ENCODE measurements around the gene CD226. TPM values are rescaled to one million over a fixed set of nuclear protein-coding genes. Genes with fewer than 3 reads are reported as not detected.
"Not testable (repeated sequence)": the region's sequence is repeated elsewhere in the genome, so short reads cannot be mapped to it uniquely, and the experiment has no call there.

Gene CD226
- polyA plus RNA-seq, 1 of the 3 experiments (the other 2 are of a cell fraction): 0.56 TPM

DNA sequence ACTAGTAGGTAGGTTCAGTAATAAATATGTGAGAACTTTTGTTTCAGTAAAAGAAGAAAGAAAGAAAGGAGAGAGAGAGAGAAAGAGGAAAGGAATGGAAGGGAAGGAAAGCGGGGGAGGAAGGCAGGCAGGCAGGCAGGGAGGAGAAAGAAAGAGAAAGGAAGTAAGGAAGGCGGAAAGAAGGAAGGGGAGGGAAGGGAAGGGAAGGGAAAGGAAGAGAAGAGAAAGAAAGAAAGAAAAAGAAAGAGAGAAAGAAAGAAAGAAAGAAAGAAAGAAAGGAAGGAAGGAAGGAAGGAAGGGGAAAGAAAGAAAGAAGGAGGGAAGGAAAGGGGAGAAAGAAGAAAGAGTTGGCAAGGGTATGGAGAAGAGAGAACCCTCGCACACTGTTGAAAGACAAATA lies 67.6 kb downstream of the CD226 start:
- H3F3A ChIP-seq (replicated peaks; ENCODE audit: insufficient read depth): no peaks in the 10 kb centered on the region
- no peak for TF ChIP-seq NFIC (IDR thresholded peaks at IDR 0.05; ENCODE audit: borderline replicate concordance)
- TF ChIP-seq RCOR1 (IDR thresholded peaks at IDR 0.05; ENCODE audit: low read length): no peak
- no peak for TF ChIP-seq POLR2AphosphoS5 (IDR thresholded peaks at IDR 0.05; ENCODE audit: low read depth, low read length)
- TF ChIP-seq TEAD4 (IDR thresholded peaks at IDR 0.05; ENCODE audit: borderline replicate concordance, insufficient read depth): no peak
- TF ChIP-seq GATA2 (CRISPR knock-in tag; IDR thresholded peaks at IDR 0.05): no peak
- no peak for TF ChIP-seq RFX5 (IDR thresholded peaks at IDR 0.05; ENCODE audit: low read length)
- TF ChIP-seq RXRA (IDR thresholded peaks at IDR 0.05; ENCODE audit: borderline replicate concordance, low read depth): no peak
- TF ChIP-seq CHD2 (IDR thresholded peaks at IDR 0.05; ENCODE audit: low read length, partially characterized antibody): no peak
- TF ChIP-seq, protein P1, sequence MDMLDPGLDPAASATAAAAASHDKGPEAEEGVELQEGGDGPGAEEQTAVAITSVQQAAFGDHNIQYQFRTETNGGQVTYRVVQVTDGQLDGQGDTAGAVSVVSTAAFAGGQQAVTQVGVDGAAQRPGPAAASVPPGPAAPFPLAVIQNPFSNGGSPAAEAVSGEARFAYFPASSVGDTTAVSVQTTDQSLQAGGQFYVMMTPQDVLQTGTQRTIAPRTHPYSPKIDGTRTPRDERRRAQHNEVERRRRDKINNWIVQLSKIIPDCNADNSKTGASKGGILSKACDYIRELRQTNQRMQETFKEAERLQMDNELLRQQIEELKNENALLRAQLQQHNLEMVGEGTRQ (IDR thresholded peaks at IDR 0.05; ENCODE audit: borderline replicate concordance, low read depth, low read length): no peak
- TF ChIP-seq, protein P2, sequence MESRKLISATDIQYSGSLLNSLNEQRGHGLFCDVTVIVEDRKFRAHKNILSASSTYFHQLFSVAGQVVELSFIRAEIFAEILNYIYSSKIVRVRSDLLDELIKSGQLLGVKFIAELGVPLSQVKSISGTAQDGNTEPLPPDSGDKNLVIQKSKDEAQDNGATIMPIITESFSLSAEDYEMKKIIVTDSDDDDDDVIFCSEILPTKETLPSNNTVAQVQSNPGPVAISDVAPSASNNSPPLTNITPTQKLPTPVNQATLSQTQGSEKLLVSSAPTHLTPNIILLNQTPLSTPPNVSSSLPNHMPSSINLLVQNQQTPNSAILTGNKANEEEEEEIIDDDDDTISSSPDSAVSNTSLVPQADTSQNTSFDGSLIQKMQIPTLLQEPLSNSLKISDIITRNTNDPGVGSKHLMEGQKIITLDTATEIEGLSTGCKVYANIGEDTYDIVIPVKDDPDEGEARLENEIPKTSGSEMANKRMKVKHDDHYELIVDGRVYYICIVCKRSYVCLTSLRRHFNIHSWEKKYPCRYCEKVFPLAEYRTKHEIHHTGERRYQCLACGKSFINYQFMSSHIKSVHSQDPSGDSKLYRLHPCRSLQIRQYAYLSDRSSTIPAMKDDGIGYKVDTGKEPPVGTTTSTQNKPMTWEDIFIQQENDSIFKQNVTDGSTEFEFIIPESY (IDR thresholded peaks at IDR 0.05; ENCODE audit: borderline replicate concordance, low read depth): no peak
- TF ChIP-seq NRF1 (IDR thresholded peaks at IDR 0.05; ENCODE audit: low read depth, low read length): no peak
- TF ChIP-seq YY1 (IDR thresholded peaks at IDR 0.05; ENCODE audit: low read depth): no peak
- TF ChIP-seq, protein P3, sequence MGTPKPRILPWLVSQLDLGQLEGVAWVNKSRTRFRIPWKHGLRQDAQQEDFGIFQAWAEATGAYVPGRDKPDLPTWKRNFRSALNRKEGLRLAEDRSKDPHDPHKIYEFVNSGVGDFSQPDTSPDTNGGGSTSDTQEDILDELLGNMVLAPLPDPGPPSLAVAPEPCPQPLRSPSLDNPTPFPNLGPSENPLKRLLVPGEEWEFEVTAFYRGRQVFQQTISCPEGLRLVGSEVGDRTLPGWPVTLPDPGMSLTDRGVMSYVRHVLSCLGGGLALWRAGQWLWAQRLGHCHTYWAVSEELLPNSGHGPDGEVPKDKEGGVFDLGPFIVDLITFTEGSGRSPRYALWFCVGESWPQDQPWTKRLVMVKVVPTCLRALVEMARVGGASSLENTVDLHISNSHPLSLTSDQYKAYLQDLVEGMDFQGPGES (IDR thresholded peaks at IDR 0.05; ENCODE audit: low read depth, low read length): no peak
- TF ChIP-seq FOSL2 (IDR thresholded peaks at IDR 0.05; ENCODE audit: borderline replicate concordance, low read depth): no peak
- TF ChIP-seq, protein P4, sequence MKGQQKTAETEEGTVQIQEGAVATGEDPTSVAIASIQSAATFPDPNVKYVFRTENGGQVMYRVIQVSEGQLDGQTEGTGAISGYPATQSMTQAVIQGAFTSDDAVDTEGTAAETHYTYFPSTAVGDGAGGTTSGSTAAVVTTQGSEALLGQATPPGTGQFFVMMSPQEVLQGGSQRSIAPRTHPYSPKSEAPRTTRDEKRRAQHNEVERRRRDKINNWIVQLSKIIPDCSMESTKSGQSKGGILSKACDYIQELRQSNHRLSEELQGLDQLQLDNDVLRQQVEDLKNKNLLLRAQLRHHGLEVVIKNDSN (IDR thresholded peaks at IDR 0.05; ENCODE audit: borderline replicate concordance, low read depth): no peak
- TF ChIP-seq, protein P5, sequence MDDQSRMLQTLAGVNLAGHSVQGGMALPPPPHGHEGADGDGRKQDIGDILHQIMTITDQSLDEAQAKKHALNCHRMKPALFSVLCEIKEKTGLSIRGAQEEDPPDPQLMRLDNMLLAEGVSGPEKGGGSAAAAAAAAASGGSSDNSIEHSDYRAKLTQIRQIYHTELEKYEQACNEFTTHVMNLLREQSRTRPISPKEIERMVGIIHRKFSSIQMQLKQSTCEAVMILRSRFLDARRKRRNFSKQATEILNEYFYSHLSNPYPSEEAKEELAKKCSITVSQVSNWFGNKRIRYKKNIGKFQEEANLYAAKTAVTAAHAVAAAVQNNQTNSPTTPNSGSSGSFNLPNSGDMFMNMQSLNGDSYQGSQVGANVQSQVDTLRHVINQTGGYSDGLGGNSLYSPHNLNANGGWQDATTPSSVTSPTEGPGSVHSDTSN (IDR thresholded peaks at IDR 0.05): no peak
- TF ChIP-seq SIN3A (IDR thresholded peaks at IDR 0.05; ENCODE audit: borderline replicate concordance, low read depth, low read length): no peak
- no peak for TF ChIP-seq ELF1 (IDR thresholded peaks at IDR 0.05)
- no peak for TF ChIP-seq GABPA (IDR thresholded peaks at IDR 0.05; ENCODE audit: low read depth)
- TF ChIP-seq, protein P6, sequence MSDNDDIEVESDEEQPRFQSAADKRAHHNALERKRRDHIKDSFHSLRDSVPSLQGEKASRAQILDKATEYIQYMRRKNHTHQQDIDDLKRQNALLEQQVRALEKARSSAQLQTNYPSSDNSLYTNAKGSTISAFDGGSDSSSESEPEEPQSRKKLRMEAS (IDR thresholded peaks at IDR 0.05; ENCODE audit: low read depth): no peak
- H3K9me2 ChIP-seq: no peaks in the 10 kb centered on the region
- peaks cover 0 to 3% of the 10 kb centered on the region in 2 experiments; a peak in 2 of 4 replicates for H3K4me1 ChIP-seq (ENCODE audit: control insufficient read depth in 1 of 2, insufficient read depth in 2 of 2, low read depth in 1 of 2, low read length in 1 of 2)
- no peaks in the 10 kb centered on the region for H4K20me1 ChIP-seq (ENCODE audit: insufficient read depth)
- H3K9me3 ChIP-seq: no peaks in the 10 kb centered on the region
- no peak overlapping the region for H3K4me3 ChIP-seq (ENCODE audit: low read depth in 2 of 2, low read length in 1 of 2)
- ChIA-PET CTCF (no interaction called here), POLR2A (no interaction called here)
- WGBS (ENCODE audit: low lambda C conversion rate): 89% methylated on average over 3 of the region's 3 CpGs
- H3K27ac ChIP-seq (ENCODE audit: low read depth in 2 of 2, low read length in 1 of 2): no peak overlapping the region
- no peak overlapping the region for H3K4me2 ChIP-seq
- H3K36me3 ChIP-seq (replicated peaks in 1 of 2; ENCODE audit: control insufficient read depth in 1 of 2, insufficient read depth in 2 of 2, low read length in 1 of 2): no peaks in the 10 kb centered on the region
- no peak overlapping the region for H3K9ac ChIP-seq
- no peaks in the 10 kb centered on the region for H3K27me3 ChIP-seq (ENCODE audit: insufficient read depth)
- H2AFZ ChIP-seq (ENCODE audit: low read depth): no peak overlapping the region
- DNase-seq: no peak
- no peaks in the 10 kb centered on the region for H3K79me2 ChIP-seq (ENCODE audit: insufficient read depth)

DNA sequence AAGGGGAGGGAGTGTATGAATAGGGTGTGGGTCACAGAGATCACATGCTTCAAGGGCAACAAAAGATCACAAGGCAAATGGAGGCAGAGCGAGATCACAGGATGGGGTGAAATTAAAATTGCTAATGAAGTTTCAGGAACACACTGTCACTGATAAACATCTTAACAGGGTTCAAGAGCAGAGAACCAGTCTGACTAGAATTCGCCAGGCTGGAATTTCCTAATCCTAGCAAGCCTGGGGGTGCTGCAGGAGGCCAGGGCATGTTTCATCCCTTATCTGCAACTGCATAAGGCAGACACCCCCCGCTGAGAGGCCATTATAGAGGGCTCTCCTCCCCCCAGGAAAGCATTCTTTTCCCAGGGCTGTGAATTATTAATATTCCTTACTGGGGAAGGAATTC lies 68.6 kb downstream of the CD226 start:
- H3K4me3 ChIP-seq (ENCODE audit: low read depth in 2 of 2, low read length in 1 of 2); H3K4me2 ChIP-seq; H3K27me3 ChIP-seq (ENCODE audit: insufficient read depth); H3K9me2 ChIP-seq; H3K9me3 ChIP-seq; H3K9ac ChIP-seq; DNase-seq; H3K36me3 ChIP-seq (replicated peaks in 1 of 2; ENCODE audit: control insufficient read depth in 1 of 2, insufficient read depth in 2 of 2, low read length in 1 of 2); H3K4me1 ChIP-seq (ENCODE audit: control insufficient read depth in 1 of 2, insufficient read depth in 2 of 2, low read depth in 1 of 2, low read length in 1 of 2); CTCF ChIA-PET; H3K27ac ChIP-seq (ENCODE audit: low read depth in 2 of 2, low read length in 1 of 2); H4K20me1 ChIP-seq (ENCODE audit: insufficient read depth); H3K79me2 ChIP-seq (ENCODE audit: insufficient read depth); H2AFZ ChIP-seq (ENCODE audit: low read depth); H3F3A ChIP-seq (replicated peaks; ENCODE audit: insufficient read depth); POLR2A ChIA-PET: not testable (repeated sequence)
- WGBS (ENCODE audit: low lambda C conversion rate): 85% methylated on average over 2 of the region's 3 CpGs
